GM10266 (cell line): Measurements from ENCODE around the gene DAP.
A peak's percentile ranks its signal among the peaks of the same experiment; 100 is the strongest.

Experiments used
- DNase-seq: peaks from one replicate; pipeline ENCODE4 v3.0.0; 2012; ENCODE audit errors: extremely low spot score
- TF ChIP-seq, protein P1 (sequence below): IDR thresholded peaks from 2 replicates; pipeline ENCODE4 v1.5.1; 2012; ENCODE audit warnings: mild to moderate bottlenecking, low read depth; ENCODE audit not compliant: control insufficient read depth, insufficient read depth; ENCODE audit errors: missing control alignments

DAP gene

GRCh38 chr5:10637944-10638343 is 123.1 kb downstream of the DAP start:
- TF ChIP-seq, protein P1, sequence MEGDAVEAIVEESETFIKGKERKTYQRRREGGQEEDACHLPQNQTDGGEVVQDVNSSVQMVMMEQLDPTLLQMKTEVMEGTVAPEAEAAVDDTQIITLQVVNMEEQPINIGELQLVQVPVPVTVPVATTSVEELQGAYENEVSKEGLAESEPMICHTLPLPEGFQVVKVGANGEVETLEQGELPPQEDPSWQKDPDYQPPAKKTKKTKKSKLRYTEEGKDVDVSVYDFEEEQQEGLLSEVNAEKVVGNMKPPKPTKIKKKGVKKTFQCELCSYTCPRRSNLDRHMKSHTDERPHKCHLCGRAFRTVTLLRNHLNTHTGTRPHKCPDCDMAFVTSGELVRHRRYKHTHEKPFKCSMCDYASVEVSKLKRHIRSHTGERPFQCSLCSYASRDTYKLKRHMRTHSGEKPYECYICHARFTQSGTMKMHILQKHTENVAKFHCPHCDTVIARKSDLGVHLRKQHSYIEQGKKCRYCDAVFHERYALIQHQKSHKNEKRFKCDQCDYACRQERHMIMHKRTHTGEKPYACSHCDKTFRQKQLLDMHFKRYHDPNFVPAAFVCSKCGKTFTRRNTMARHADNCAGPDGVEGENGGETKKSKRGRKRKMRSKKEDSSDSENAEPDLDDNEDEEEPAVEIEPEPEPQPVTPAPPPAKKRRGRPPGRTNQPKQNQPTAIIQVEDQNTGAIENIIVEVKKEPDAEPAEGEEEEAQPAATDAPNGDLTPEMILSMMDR: no peak

DNA sequence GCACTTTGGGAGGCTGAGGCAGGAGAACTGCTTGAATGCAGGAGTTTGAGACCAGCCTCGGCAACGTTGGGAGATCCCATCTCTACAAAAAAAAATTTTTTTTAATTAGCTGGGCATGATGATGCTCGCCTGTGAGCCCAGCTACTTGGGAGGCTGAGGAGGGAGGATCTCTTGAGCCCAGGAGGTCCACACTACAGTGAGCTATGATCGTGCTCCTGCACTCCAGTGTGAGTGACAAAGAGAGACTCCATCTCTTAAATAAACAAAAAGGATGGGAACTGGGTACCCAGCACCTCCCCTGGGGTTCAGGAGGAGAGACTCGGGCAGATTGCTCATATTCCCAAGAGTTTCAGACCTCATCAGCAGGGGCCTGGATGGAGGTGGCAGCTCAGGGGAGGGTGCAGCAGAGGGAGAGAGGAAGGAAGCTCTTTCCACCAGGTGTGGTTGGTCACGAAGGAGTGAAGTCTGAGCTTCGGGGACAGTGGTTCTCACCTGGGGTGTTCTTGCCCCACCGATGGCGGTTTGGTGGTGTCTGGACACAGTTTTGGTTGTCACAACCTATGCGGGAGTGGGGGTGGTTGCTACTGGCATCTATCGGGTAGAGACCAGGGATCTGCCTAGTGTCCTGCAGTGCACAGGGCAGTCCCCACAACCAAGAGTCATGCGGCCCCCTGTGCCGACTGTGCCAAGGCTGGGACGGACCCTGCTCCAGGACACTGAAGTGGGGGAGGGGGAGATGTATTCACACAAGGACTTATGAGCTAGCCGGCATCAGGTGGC is 124.5 kb downstream of the DAP start:
- no peak for DNase-seq
- TF ChIP-seq, protein P1: no peak

More at GRCh38 chr5:10637944-10638343, 123.1 kb downstream of the DAP start:
- no peak for DNase-seq

DNA sequence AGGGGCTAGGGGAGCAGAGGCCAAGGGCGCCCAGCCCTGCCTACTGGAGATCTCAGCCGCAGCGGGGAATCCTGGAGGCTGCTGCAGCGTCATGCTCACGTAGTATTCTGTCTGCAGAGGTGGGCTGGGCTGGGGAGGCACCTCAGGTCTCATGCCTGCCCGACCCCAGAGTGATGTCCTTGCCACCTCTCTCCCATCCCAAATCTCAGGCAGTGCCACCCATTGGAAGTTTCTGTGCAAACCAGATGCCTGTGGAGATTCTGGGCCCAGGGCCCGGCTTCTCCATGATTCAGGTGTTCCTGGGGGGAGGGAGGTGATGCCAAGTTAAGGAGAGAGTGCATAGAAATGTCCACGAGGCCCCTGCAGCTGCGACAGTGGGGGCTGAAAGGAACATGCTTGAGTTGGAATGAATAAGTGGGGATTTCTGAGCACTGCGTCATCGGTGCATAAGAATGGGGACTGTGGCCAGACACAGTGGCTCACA is 125.1 kb downstream of the DAP start:
- no peak for DNase-seq
- TF ChIP-seq, protein P1: no peak

- DNase-seq: peak; percentile 88
- TF ChIP-seq, protein P1: no peak
Observed at GRCh38 chr5:10635257-10635866, 125.7 kb downstream of the DAP start.

GRCh38 chr5:10634562-10634961 is 126.5 kb downstream of the DAP start:
- no peak for DNase-seq
- TF ChIP-seq, protein P1: no peak

- no peak for DNase-seq
- TF ChIP-seq, protein P1: no peak
Observed at GRCh38 chr5:10634050-10634449, 127.0 kb downstream of the DAP start.
